Measurements from ENCODE around the gene KRT7. TPM values are rescaled to one million over a fixed set of nuclear protein-coding genes. Genes with fewer than 3 reads are reported as not detected.
A peak's percentile ranks its signal among the peaks of the same experiment; 100 is the strongest.
"Not testable (repeated sequence)": the region's sequence is repeated elsewhere in the genome, so short reads cannot be mapped to it uniquely, and the experiment has no call there.

Gene KRT7
- total RNA-seq, 2 donors from 2014 or later = 0.78 to 0.89 TPM

DNA sequence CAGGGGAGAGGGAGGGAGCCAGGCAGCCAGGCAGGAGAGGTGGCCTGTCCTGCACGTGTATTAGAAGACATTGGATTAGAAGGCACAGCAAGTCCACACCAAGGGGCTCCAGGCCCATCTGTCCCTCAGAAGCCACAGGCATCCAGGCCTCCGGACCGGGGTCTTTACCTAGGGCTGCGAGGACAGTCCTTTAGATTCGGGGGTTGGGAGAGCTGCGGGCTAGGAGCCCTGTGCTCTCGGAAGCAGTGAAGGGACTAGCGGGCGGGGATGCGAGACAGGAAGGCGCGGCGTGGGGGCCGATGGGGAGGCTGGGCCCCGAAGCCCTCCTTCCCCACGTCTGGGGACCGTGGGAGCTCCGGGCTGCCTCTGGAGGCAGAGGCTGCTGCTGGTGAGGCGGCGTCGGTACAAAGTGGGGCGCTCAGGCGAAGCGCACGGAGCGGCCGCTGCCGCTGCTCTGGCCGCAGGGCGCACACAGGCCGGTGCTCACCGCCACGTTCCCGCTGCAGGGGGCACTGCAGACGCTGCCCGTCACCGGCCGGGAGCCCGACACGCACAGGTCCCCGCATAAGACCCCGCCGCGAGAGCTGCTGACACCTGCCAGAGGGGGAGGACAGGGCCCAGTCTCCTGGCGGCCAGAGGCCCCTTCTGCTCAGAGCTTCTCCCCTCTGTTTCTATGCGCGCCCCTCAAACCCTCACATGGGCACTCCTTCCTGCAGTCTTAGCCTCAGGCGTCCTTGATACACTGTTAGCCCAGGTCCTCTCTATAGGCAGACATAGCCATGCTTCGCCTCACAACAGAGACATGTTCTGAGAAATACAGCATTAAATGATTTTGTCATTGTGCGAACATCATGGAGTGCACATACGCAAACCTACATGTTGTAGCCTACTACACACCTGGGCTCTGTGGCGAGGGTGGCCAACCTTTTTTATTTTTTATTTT is 17.3 kb downstream of the KRT7 start:
- no peak for DNase-seq
- no peak for ATAC-seq
- intact Hi-C loops (cut with DNase I, micrococcal nuclease) = no loop called here

DNA sequence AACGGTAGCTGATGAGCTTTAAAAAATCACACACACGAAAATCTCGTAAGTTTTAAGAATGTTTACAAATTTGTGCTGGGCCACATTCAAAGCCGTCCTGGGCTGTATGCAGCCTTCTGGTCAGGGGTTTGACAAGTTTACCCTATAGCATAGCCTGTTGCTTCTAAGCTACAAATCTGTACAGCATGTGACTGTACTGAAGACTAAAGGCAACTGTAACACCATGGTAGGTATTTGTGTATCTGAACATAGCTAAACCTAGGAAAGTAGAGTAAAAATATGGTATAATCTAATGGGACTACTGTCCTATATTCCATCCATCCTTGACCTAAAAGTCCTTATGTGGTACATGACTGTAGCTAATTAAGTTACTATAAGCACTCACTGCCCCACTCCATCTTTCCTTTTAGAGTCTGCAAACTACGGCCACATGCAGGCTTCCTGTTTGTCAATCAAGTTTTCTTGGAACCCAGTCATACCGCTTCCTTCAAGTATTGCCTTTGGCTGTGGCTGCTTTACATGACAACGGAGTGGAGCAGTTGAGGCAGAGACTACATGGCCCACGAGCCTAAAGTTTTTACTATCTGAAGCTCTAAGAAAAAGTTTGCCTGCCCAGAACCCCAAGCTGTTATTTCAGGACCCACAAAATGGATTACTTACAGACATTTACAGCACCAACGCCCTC is 18.5 kb downstream of the KRT7 start:
- ATAC-seq (no peak), DNase-seq (no peak)
- intact Hi-C loops (cut with DNase I, micrococcal nuclease) = no loop called here

DNA sequence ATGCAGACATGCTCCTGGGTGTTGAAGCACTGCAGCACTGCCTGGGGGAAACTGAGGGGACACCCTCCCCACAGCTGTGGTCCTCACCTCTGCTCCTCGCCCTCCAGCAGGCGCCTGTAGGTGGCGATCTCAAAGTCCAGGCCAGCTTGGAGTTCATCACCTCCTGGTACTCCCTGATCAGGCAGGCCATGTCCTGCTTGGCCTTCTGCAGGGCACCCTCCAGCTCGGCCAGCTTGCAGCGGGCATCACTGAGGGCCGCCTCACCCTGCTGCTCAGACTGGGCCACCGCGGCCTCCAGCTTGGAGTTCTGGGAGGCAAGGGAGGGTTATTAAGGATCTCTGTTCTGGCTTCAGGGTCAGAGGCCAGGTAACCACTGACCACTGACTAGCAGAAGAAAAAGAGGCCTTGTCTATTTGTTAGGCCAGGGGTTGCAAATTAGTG is 19.2 kb downstream of the KRT7 start:
- ATAC-seq; intact Hi-C loops (cut with DNase I, micrococcal nuclease); DNase-seq: not testable (repeated sequence)

DNA sequence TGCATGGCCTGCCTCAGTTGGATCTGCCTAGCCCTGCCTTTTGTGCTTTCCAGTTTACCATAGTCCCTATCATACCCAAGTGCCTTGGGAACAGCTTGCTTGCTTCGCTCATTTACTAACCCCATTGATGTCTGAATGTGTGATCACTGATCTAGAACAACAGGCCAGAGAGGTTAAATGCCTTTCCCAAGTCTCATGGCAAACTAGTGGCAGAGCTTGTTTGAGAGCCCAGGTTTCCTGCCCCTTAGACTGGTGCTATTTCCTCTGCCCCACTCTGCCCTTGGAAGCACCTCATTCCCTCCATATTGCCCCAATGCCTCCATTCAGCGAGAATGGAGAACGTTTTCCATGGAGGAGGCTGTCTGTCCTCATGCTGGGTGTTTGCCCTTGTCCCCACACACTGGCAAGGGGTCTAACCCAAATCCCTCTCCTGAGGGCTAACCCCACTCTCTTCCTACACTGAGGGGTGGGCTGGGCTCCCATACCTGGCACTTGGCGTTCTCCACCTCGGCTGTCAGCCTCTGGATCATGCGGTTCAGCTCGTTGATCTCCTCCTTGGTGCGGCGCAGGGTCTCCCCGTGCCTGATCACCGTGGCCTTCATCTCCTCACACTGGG is 19.8 kb downstream of the KRT7 start:
- no peak for DNase-seq
- no peak for ATAC-seq
- intact Hi-C loops (cut with DNase I, micrococcal nuclease) = no loop called here

DNA sequence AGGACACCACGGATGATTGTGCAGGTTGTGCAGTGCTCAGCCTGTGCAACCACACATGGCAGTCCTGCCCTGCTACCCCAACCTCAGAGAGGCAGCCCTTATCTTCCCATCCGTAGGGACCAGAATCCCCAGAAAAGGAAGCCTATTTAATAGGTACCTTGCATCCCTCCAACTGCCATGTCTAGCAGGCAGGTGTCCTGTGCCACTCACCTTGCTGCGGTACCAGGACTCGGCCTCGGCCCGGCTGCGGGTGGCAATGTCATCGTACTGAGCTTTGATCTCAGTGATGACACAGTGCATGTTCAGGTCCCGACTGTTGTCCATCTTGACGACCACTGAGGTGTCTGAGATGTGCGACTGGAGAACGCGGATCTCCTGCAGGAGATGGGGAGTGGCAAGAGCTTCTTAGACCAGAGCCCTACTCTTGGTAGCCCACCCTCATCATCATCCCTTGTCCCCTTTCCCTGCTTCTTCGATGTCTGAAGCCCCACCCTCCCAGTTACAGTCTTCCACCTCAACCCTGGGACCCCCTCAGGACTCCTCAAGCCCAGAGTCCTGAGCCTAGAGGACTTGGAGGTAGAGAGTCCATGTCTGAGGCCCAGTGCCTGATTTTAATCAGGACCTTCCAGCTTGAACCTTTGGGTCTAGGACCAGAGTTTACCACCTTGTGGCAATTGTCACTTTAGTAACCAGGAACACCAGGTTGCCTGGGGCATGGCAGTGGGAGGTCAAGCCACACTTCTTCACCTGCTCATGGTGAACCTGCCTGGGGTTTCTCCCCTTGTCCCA is 20.5 kb downstream of the KRT7 start:
- no peak for ATAC-seq
- intact Hi-C loops (cut with DNase I, micrococcal nuclease) = no loop called here
- no peak for DNase-seq

DNA sequence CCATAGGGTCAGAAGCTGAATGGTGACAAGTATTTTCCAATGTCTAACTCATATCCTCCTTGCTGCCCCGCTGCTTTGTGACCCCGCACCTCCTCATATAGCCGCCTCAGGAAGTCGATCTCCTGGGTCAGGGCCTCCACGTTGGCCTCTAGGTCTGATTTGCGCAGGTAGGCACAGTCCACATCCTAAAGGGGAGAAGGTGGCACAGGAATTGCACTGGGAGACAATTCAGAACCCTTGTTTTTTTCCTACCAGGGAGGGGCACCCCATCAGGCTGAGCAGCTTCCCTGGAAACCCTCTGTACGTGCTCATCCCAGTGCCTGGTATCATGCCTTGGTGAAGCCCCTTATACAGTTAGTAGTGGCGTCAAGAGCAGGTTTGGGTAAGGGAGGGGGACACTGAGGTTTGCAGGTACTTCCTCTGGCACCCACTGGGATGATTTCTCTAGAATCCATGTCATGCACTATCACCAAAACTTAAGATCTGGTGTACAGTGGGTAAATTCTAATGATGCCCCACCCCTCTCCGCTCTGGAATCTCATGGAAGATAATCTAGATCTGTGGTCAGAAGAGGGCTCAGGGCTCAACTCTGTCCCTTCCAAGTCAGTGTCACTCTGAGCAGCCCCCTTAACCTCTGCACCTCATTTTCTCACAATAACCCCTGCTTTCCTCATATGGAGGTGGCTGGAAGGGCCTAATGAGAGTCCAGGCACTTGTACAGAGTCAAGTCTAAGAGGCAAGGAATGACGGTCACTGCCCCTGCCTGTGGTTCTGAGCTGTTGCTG is 21.3 kb downstream of the KRT7 start:
- DNase-seq (no peak), ATAC-seq (no peak)
- intact Hi-C loops (cut with DNase I, micrococcal nuclease) = no loop called here

DNA sequence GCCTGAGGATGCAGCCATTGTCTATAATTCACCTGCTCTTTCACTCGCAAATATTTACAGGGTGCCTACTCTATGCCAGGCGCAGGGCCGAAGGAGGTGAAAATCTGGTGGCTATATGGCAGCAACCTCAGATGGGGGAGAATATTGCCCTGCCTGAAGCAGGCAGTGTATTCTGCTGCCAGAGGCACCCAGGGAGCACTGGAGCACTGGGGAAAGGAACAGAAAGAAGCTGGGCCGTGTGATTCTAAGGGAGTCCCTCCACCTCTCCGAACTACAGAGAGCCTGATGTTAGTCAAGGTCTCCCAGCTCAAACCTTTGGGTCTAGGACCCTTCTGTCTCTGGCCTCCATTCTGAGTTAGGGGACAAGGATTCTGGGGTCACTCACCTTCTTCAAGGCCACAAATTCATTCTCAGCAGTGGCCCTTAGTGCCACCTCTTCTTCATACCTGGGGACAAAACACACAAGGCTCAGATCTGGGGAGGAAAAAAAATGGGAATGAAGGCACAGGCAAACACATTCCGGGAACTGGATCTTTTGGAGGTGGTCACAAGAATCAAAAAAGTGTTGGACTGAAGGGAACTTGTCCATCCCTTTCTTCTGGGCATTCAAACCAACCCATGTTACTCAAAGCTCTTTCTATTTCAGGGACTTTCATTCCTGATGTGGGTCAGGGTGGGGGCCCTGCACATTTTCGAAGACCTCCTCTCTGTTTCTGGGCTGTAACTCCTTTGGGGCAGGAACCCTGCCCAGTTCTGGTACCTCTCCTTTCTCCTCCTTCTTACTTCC is 22.1 kb downstream of the KRT7 start:
- ATAC-seq (no peak), DNase-seq (no peak)
- intact Hi-C loops (cut with DNase I, micrococcal nuclease) = no loop called here

DNA sequence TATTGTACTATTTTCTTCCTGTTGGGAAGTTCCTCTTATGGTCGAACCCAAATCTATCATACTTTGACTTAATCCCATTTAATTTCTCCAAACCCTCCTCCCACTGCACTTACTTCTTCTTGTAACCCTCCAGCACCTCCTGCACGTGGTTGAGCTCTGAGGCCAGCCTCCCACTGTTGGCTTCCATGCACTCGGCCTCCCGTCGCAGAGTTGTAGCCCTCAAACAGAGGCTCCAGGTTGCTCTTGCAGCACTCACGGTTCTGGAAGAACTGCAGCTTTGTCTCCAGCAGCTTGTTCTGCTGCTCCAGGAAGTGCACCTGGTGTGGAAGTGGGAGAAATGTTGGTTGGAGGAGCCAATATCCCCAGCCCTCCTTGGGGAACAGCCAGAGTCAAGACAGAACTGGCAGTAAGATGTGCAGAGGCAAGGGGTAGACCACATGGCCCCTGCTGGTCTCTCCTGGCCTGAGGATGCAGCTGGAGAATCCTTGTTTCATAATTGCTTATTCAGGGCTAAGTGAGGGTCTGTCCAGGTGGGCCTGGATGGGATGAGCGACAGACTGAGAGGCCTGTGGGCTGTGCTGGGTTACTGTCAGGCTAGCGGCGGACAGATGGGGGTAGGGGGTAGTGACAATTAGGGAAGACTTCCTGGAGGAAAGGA is 23.0 kb downstream of the KRT7 start:
- ATAC-seq = no peak
- intact Hi-C loops (cut with DNase I, micrococcal nuclease) = no loop called here
- DNase-seq = no peak

DNA sequence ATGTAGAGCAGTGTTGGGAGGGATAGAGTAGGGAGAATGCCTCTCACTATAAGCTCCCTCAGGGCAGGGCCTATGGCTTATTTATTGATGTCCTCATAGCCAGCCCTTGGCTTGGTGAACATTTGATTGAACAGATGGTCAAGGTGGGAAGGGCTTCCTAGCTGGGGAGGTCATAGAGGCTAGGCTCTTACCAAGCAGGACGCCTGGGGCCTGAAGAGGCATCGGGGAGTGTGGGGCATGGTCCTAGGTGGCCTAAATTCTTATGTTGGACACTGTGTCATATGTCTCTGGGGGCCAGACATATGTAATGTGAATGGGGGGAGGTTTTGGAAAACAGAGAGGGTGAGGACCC is 23.5 kb downstream of the KRT7 start:
- no peak for DNase-seq
- intact Hi-C loops (cut with DNase I, micrococcal nuclease) = no loop called here
- no peak for ATAC-seq

DNA sequence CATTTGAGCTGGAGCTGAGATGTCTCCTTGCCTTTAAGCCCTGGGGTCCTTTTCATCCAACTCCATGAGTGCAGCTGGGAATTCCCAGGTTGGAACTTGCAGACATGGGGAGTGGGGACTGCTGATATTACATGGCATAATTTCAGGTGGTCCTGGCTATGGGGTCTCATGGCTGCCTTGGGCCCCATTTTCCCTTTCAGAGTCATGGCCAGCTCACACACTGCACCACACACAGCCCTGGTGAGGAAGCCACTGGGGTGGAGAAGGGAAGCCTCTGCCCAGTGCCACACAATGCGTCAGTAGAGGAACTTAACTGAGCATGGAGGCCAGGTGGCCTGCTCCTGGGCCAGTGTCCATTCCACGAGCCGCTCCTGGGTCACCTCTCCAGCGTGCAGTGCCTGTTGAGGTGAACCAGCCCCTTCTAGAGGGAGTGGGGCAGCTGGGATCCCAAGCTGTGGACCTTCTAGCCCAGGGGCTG is 24.1 kb downstream of the KRT7 start:
- DNase-seq (no peak), ATAC-seq (no peak)
- intact Hi-C loops (cut with DNase I, micrococcal nuclease) = no loop called here

DNA sequence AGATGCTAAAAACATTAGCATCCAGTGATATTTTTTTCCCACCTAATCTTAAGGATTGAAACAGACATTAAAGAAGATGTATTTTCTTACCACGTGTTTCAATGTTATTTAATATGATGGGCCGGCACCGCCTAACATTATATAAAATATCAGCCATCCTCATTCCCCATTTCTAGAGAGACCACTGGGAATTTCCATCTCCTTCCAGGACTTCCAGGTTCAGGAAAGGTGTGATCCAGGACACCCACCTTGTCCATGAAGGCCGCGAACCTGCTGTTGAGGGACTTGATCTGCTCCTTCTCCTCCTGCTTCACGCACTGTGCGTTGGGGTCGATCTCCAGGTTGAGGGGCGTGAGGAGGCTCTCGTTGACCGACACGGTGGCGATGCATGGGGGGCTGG is 24.9 kb downstream of the KRT7 start:
- intact Hi-C loops (cut with DNase I, micrococcal nuclease); ATAC-seq; DNase-seq: not testable (repeated sequence)

DNA sequence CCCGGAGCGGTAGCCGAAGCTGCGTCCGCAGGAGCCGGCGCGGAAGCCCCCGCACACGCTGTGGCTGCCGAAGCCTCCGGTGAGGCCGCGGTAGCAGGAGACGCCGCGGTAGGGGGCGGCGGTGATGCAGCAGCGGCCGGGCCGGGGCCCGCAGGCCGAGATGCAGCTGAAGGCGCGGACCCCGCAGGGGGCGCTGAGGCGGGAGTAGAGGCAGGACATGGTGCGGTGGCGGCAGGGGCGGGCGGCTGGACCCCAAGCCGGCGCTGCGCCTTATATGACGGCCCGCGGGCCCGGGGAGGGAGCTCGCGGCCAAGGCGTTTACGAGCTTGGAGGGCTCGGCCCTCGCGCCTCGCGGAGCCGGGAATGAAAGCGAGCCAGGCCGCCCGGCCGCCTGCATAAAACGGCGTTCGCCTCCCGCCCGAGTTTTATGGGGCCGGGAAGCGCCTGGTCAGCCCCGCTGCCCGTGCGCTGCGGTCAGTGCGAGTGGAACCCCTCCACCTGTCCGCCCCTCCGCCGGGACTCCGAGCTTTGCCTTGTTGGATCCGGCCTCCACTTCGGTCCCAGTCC is 25.4 kb downstream of the KRT7 start:
- intact Hi-C loops (cut with DNase I, micrococcal nuclease) = no loop called here
- ATAC-seq (peak; percentile 60), DNase-seq (peak in 1 of 2 donors; percentile 33)

DNA sequence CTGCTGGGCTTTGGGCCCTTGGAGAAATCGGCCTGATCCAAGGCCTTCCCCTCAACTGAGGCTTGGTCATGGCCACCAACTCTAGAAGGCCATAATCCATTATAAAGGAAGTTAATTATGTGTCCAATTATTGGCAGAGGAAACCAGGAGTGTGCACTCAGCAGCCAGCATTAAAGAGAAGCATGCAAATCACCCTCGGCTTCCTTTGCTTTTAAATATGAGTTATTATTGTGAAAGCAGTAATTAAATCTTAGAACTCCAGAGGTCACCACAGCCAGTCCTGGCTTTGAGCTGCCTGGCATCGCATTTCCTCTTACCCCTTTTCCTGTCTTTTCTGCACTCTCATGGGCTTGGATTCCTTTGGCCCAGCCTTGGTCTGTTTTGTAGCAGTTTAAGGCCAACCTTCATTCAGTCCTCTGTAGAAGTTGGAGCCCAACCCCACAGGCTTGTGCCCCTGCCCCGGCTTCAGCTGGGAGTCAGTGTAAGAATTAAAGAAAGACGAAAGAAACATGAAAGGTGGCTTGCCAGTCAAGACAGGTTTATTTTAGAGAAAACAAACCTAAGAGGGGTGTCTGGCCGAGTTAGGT is 26.7 kb downstream of the KRT7 start:
- ATAC-seq = no peak
- no peak for DNase-seq
- intact Hi-C loops (cut with DNase I, micrococcal nuclease) = no loop called here

DNA sequence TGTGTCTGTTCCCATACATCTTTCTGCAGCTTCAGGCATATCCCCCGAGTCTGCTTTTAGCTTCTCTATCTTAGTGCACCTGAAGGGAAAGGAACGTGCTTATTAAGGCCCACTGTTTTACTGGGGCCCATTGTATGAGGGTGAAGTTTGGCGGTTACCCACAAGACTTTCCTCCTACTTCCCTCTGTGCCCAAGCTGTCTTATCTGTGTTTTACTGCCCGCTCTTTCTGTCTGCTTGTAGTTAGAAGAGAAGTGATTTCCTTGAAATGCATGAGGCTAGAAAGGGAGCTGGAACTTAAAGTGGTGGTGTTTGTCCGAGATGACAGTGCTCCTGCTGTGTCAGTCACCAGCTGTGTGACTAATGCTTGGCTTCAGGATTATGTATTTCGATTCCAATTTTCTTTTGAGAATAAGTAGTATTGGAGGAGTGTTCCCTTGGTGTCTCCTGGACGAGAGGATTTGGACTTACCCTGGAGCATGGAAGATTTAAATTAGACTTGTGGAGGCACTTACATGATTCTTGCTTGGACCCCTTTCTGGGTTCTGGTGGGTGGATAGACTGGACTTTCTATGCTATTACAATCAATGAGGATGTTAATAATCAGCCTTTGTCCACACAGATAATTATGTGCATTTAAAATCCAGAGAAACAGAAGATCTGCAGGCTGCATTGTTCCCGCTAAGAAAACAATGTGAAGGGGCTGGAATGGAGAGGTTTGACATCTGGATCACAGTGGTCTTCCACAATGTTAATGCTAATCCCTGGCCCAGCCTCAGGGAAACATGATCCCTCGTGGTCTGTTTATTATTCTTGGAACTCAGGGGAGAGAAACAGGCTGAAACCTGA is 27.5 kb downstream of the KRT7 start:
- intact Hi-C loops (cut with DNase I, micrococcal nuclease) = no loop called here
- ATAC-seq (no peak), DNase-seq (no peak)

DNA sequence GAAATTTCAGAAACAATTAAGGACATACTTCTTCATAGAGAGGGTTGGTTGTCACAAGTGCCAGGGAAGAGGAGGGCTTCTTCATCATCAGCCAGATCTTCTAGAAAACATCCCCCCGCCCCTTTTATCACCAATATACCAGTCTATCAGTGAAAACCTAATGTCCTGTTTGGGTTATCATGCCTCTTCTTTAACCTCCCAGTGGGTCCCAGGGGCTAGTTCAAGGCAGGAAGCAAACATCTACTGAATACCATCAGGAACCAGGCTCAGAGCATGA is 28.1 kb downstream of the KRT7 start:
- no peak for DNase-seq
- no peak for ATAC-seq
- intact Hi-C loops (cut with DNase I, micrococcal nuclease) = no loop called here

DNA sequence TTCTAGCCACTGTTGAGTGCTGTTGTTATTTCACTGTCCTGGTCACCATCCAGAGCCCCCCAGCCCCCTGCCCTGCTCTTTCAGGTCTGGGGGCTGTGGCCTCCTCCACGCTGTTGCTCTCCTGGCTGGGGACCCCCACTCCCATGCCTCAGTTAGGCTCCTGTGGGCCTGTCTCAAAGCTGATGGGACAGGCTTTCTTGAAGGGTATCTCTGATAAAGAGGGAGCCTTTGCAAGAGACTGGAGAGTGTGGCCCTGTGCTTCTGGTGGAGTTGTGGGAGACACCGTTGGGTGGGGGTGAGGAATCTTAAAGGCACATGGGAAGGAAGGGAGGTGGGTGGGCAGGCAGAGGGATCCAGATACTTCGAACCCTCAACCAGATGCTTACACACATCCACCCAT is 29.2 kb downstream of the KRT7 start:
- ATAC-seq (no peak), DNase-seq (no peak)
- intact Hi-C loops (cut with DNase I, micrococcal nuclease) = no loop called here

Data from left colon (tissue), 2 donors.